Measurements from ENCODE around the gene SYTL5.
"Not testable (repeated sequence)": the region's sequence is repeated elsewhere in the genome, so short reads cannot be mapped to it uniquely, and the experiment has no call there.

Gene SYTL5

DNA sequence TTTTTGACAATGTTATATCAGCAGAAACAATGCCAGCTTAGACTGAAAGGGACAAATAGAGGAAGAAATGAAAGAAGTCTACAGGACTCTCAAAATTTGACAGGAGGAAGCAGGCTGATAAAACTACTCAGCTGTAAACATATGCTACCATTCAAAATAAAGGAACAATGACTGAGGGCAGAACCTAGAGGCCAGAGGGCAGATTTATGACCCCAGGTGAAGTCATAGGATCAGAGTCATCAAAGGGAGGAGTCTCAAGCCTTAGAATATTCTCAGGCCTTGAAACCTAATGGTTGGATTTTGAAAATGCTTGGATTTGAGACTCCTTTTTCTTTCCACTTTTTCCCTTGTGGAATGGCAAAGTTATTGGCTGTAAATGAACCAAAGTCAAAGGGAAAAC lies 17.0 kb upstream of the SYTL5 start:
- no peaks in the 10 kb centered on the region for H3K4me1 ChIP-seq (ENCODE audit: insufficient read depth, low read length, poor library complexity, severe bottlenecking)
- no peaks in the 10 kb centered on the region for H3K79me2 ChIP-seq (ENCODE audit: insufficient read depth, low read length)
- H3K4me2 ChIP-seq (ENCODE audit: low read depth, low read length, poor library complexity, severe bottlenecking) = no peak overlapping the region
- H4K20me1 ChIP-seq (ENCODE audit: insufficient read depth, low read length, poor library complexity, severe bottlenecking) = no peaks in the 10 kb centered on the region
- H3K9ac ChIP-seq (ENCODE audit: low read depth, low read length, poor library complexity, severe bottlenecking) = no peak overlapping the region
- no peaks in the 10 kb centered on the region for H3K9me3 ChIP-seq (ENCODE audit: insufficient read depth, low read depth, low read length)
- H3K36me3 ChIP-seq (ENCODE audit: insufficient read depth, low read length) = no peaks in the 10 kb centered on the region
- H3F3A ChIP-seq (ENCODE audit: low read depth) = no peaks in the 10 kb centered on the region
- H3K9me2 ChIP-seq (replicated peaks; ENCODE audit: low read depth, low read length) = no peaks in the 10 kb centered on the region
- no peak overlapping the region for H3K4me3 ChIP-seq (ENCODE audit: low read length, poor library complexity, severe bottlenecking)
- H2AFZ ChIP-seq (ENCODE audit: low read length) = no peak overlapping the region
- H3K27me3 ChIP-seq (ENCODE audit: insufficient read depth, low read length, poor library complexity, severe bottlenecking) = no peaks in the 10 kb centered on the region
- TF ChIP-seq EZH2phosphoT487 (IDR thresholded peaks at IDR 0.05; ENCODE audit: borderline replicate concordance) = no peak
- TF ChIP-seq, protein P1, sequence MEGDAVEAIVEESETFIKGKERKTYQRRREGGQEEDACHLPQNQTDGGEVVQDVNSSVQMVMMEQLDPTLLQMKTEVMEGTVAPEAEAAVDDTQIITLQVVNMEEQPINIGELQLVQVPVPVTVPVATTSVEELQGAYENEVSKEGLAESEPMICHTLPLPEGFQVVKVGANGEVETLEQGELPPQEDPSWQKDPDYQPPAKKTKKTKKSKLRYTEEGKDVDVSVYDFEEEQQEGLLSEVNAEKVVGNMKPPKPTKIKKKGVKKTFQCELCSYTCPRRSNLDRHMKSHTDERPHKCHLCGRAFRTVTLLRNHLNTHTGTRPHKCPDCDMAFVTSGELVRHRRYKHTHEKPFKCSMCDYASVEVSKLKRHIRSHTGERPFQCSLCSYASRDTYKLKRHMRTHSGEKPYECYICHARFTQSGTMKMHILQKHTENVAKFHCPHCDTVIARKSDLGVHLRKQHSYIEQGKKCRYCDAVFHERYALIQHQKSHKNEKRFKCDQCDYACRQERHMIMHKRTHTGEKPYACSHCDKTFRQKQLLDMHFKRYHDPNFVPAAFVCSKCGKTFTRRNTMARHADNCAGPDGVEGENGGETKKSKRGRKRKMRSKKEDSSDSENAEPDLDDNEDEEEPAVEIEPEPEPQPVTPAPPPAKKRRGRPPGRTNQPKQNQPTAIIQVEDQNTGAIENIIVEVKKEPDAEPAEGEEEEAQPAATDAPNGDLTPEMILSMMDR (conservative IDR thresholded peaks at IDR 0.05; ENCODE audit: low read length) = no peak

DNA sequence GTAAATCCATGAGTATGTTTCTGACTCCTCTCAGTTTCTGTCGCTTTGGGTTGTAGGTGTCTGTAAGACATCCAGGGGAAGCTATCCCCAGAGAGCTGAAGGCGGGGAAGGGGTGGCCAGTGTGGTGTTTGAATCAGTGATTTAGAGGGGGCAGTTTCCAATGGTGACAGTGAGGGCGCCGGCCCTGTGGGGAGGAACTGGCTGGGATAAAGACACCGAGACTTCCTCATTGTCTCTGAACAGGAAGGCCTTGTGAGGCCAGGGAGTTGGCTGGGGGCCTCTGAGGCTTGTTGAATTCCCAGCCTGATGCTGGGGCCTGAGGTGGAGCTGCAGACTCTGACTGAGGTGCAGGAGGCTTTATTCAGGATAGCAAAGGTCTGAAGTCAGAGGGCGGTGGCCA lies 15.1 kb upstream of the SYTL5 start:
- not testable (repeated sequence) for H3K4me2 ChIP-seq (ENCODE audit: low read depth, low read length, poor library complexity, severe bottlenecking); H3K9ac ChIP-seq (ENCODE audit: low read depth, low read length, poor library complexity, severe bottlenecking); H3K79me2 ChIP-seq (ENCODE audit: insufficient read depth, low read length); H3K9me3 ChIP-seq (ENCODE audit: insufficient read depth, low read depth, low read length); H3K27me3 ChIP-seq (ENCODE audit: insufficient read depth, low read length, poor library complexity, severe bottlenecking); H3K36me3 ChIP-seq (ENCODE audit: insufficient read depth, low read length); H3F3A ChIP-seq (ENCODE audit: low read depth); H3K9me2 ChIP-seq (replicated peaks; ENCODE audit: low read depth, low read length); H3K4me1 ChIP-seq (ENCODE audit: insufficient read depth, low read length, poor library complexity, severe bottlenecking); H4K20me1 ChIP-seq (ENCODE audit: insufficient read depth, low read length, poor library complexity, severe bottlenecking); H2AFZ ChIP-seq (ENCODE audit: low read length); H3K4me3 ChIP-seq (ENCODE audit: low read length, poor library complexity, severe bottlenecking)

DNA sequence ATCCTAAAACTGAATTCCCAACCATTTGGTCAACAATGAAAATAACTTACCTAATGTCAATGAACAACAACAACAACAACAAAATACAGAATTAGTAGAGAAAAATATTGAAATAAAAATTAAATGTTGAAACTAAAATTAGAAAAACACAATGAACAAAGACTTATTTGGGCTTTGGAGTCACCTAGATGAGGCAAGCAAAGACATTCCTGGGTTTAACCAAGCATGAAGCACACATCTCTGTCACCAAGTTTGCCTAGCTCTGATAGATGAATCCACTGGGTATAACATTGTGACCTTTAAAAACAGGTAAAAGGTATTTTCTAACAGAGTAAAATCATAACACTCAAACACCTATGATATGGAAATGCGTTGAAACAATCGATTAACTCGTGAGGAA lies 13.2 kb upstream of the SYTL5 start:
- no peak overlapping the region for H3K4me2 ChIP-seq (ENCODE audit: low read depth, low read length, poor library complexity, severe bottlenecking)
- no peak overlapping the region for H3K4me3 ChIP-seq (ENCODE audit: low read length, poor library complexity, severe bottlenecking)
- no peaks in the 10 kb centered on the region for H3K36me3 ChIP-seq (ENCODE audit: insufficient read depth, low read length)
- H4K20me1 ChIP-seq (ENCODE audit: insufficient read depth, low read length, poor library complexity, severe bottlenecking) = no peaks in the 10 kb centered on the region
- H3K9me2 ChIP-seq (replicated peaks; ENCODE audit: low read depth, low read length) = no peaks in the 10 kb centered on the region
- H3K4me1 ChIP-seq (ENCODE audit: insufficient read depth, low read length, poor library complexity, severe bottlenecking) = no peaks in the 10 kb centered on the region
- no peaks in the 10 kb centered on the region for H3K9me3 ChIP-seq (ENCODE audit: insufficient read depth, low read depth, low read length)
- H3K27me3 ChIP-seq (ENCODE audit: insufficient read depth, low read length, poor library complexity, severe bottlenecking) = no peaks in the 10 kb centered on the region
- no peaks in the 10 kb centered on the region for H3F3A ChIP-seq (ENCODE audit: low read depth)
- no peak overlapping the region for H2AFZ ChIP-seq (ENCODE audit: low read length)
- H3K9ac ChIP-seq (ENCODE audit: low read depth, low read length, poor library complexity, severe bottlenecking) = no peak overlapping the region
- TF ChIP-seq, protein P1 (conservative IDR thresholded peaks at IDR 0.05; ENCODE audit: low read length) = no peak
- no peak for TF ChIP-seq EZH2phosphoT487 (IDR thresholded peaks at IDR 0.05; ENCODE audit: borderline replicate concordance)
- no peaks in the 10 kb centered on the region for H3K79me2 ChIP-seq (ENCODE audit: insufficient read depth, low read length)

DNA sequence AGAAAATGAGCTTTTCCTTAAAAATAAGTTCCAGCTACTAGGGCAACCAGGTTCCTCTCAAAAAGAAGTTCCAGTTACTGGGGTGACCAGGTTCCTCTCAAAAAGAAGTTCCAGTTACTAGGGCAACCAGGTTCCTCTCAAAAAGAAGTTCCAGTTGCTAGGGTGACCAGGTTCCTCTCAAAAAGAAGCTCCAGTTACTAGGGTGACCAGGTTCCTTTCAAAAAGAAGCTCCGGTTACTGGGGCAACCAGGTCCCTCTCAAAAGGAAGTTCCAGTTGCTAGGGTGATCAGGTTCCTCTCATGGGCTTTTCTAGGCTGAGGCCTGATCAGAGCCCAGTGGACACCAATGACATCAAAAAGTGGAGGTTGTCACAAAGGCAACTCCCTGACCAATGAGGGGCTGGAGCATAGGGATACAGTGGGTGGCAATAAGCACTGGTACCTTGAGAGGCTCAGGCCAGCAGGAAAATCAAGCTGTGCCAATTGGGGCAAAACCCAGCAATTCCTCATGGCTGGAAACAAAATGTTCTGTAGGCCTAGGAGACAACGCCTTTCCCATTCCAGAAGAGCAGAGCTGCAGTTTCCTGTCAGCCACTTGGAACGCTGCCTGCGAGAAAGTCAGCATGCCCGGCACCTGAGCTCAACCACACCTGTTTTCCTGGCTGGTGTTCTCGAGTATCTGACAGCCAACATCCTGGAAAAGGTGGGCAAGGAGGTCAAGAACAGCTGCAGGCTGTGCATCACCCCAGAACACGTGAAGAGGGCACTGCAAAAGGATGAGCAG lies 12.3 kb upstream of the SYTL5 start:
- no peaks in the 10 kb centered on the region for H3K79me2 ChIP-seq (ENCODE audit: insufficient read depth, low read length)
- no peaks in the 10 kb centered on the region for H3K27me3 ChIP-seq (ENCODE audit: insufficient read depth, low read length, poor library complexity, severe bottlenecking)
- H3K9ac ChIP-seq (ENCODE audit: low read depth, low read length, poor library complexity, severe bottlenecking) = no peak overlapping the region
- H3K4me2 ChIP-seq (ENCODE audit: low read depth, low read length, poor library complexity, severe bottlenecking) = no peak overlapping the region
- no peaks in the 10 kb centered on the region for H3K36me3 ChIP-seq (ENCODE audit: insufficient read depth, low read length)
- H3K4me3 ChIP-seq (ENCODE audit: low read length, poor library complexity, severe bottlenecking) = no peak overlapping the region
- H3F3A ChIP-seq (ENCODE audit: low read depth) = no peaks in the 10 kb centered on the region
- H3K9me2 ChIP-seq (replicated peaks; ENCODE audit: low read depth, low read length) = no peaks in the 10 kb centered on the region
- no peaks in the 10 kb centered on the region for H3K4me1 ChIP-seq (ENCODE audit: insufficient read depth, low read length, poor library complexity, severe bottlenecking)
- no peaks in the 10 kb centered on the region for H4K20me1 ChIP-seq (ENCODE audit: insufficient read depth, low read length, poor library complexity, severe bottlenecking)
- no peaks in the 10 kb centered on the region for H3K9me3 ChIP-seq (ENCODE audit: insufficient read depth, low read depth, low read length)
- no peak overlapping the region for H2AFZ ChIP-seq (ENCODE audit: low read length)
- TF ChIP-seq, protein P1 (conservative IDR thresholded peaks at IDR 0.05; ENCODE audit: low read length) = no peak
- no peak for TF ChIP-seq EZH2phosphoT487 (IDR thresholded peaks at IDR 0.05; ENCODE audit: borderline replicate concordance)

Data from Loucy (cell line).